ENCODE results near the gene SPECC1.

SPECC1 gene

DNA sequence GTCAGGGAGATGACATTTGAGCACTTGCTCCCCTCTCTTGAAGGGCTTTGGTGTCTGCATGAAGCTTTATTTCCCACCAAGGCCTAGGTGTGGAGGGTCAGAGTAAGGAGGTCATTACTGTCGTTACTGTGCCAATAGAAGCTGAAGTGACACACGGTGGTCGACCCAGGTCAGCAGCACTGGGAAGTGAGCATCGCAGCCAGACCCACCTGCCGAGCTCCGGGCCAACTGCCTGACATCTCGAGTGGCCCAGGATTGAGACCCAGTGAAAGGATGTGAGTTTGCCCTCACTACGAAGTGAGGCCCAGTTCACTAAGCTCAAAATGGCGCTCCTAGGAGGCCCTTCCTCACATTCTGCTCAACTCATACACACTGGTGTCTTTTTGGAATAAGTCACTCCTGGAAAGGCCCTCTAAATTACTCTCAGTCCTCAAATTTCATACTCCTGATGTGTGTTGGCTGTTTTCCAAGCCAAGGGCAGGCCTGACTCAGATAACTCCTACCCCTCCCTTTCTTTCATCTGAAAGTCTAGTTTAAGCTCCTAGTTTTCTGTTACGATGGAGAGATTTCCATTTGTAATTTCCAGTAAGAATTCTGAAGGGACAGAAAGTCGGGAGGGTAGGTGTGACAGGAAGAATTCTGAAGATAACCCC lies 257.8 kb downstream of the SPECC1 start:
- Histone ChIP-seq H3K27me3 (ENCODE audit: insufficient read depth, insufficient read length) (no peaks in the 10 kb centered on the region), H3K4me3 (ENCODE audit: insufficient read length, low read depth) (no peak overlapping the region), H3K4me1 (ENCODE audit: insufficient read depth, insufficient read length) (no peaks in the 10 kb centered on the region), H3K9me3 (ENCODE audit: insufficient read depth, low read length) (no peaks in the 10 kb centered on the region), H3K36me3 (ENCODE audit: insufficient read depth, insufficient read length, low read length) (peaks cover under 1% of the 10 kb centered on the region), H3K9ac (ENCODE audit: insufficient read length, low read depth) (no peak overlapping the region)
- TF ChIP-seq YY1 (IDR thresholded peaks at IDR 0.05; ENCODE audit: insufficient read depth, insufficient read length) (no peak), SUZ12 (IDR thresholded peaks at IDR 0.05; ENCODE audit: extremely low read depth, insufficient read depth, insufficient read length) (no peak), ZNF274 (IDR thresholded peaks at IDR 0.05; ENCODE audit: low read depth, low read length) (no peak)
- DNase-seq (ENCODE audit: low read depth, low spot score), result no peak

DNA sequence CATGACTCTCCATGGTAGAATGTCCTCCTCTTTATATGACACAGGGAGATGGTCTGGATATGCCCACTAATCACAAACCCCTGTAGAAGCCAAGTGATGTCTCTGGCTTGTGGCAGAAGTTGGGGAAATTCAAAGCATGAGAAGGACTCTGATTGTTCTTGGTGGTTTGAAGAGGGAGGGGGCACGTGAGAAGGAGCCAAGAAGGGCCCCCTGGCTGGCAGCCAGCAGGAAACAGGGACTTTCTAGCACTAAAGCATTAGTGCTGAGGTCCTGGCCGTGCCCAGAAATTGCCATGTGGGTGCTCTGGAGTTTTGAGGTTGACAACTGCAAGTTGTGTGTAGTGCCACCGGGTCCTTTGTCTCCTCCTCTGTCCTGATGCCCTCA lies 258.3 kb downstream of the SPECC1 start:
- TF ChIP-seq YY1 (IDR thresholded peaks at IDR 0.05; ENCODE audit: insufficient read depth, insufficient read length) (no peak), SUZ12 (IDR thresholded peaks at IDR 0.05; ENCODE audit: extremely low read depth, insufficient read depth, insufficient read length) (no peak), ZNF274 (IDR thresholded peaks at IDR 0.05; ENCODE audit: low read depth, low read length) (no peak)
- Histone ChIP-seq H3K9me3 (ENCODE audit: insufficient read depth, low read length) (no peaks in the 10 kb centered on the region), H3K36me3 (ENCODE audit: insufficient read depth, insufficient read length, low read length) (no peaks in the 10 kb centered on the region), H3K4me1 (ENCODE audit: insufficient read depth, insufficient read length) (no peaks in the 10 kb centered on the region), H3K9ac (ENCODE audit: insufficient read length, low read depth) (no peak overlapping the region), H3K27me3 (ENCODE audit: insufficient read depth, insufficient read length) (no peaks in the 10 kb centered on the region), H3K4me3 (ENCODE audit: insufficient read length, low read depth) (no peak overlapping the region)
- DNase-seq (ENCODE audit: low read depth, low spot score), result no peak

DNA sequence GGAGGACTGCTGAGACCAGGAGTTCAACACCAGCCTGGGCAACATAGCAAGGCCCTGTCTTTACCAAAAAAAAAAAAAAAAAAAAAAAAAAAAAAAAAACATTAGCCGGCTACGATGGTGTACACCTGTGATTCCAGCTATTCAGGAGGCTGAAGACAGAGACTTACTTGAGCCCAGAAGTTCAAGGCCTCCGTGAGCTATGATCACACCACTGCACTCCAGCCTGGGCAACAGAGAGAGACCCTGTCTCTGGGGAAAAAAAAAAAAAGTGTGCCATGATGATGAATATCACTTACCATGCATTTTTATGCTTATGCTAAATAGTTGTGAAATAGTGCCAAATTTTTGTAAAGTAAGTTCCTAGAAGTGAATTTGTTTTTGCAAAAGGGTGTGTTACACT lies 261.2 kb downstream of the SPECC1 start:
- H3K9ac ChIP-seq (ENCODE audit: insufficient read length, low read depth), result no peak overlapping the region
- H3K9me3 ChIP-seq (ENCODE audit: insufficient read depth, low read length), result no peaks in the 10 kb centered on the region
- no peaks in the 10 kb centered on the region for H3K27me3 ChIP-seq (ENCODE audit: insufficient read depth, insufficient read length)
- no peaks in the 10 kb centered on the region for H3K36me3 ChIP-seq (ENCODE audit: insufficient read depth, insufficient read length, low read length)
- no peak for DNase-seq (ENCODE audit: low read depth, low spot score)
- TF ChIP-seq YY1 (IDR thresholded peaks at IDR 0.05; ENCODE audit: insufficient read depth, insufficient read length) (no peak), ZNF274 (IDR thresholded peaks at IDR 0.05; ENCODE audit: low read depth, low read length) (no peak), SUZ12 (IDR thresholded peaks at IDR 0.05; ENCODE audit: extremely low read depth, insufficient read depth, insufficient read length) (no peak)
- no peak overlapping the region for H3K4me3 ChIP-seq (ENCODE audit: insufficient read length, low read depth)
- peaks cover 3% of the 10 kb centered on the region for H3K4me1 ChIP-seq (ENCODE audit: insufficient read depth, insufficient read length)

DNA sequence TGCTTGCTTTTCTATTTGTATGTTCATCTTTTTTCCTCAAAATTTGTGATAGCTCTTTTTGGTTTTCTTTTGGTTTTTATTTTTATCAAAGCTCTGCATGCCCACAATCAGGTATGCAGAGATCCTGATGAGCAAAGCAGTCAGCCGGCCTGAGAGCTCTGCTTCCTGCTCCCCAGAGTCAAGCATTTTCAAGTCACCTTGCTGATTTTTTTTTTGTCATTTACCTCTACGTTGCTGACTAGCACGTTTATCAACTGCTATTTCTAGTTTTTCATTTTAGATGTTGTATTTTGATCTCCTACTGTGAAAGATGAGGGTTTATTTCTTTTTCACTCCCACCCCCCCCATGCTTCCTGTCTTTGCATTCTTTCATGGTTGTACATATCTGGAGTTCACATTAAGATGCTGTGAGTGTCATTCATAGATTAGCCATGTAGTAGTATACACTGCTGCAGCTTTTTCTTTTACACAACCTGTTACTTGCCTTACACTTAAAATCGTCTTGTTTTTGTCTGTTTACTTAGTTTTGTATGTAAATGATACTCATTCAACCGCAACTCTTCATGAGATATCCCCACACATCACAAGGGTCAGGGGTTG lies 262.0 kb downstream of the SPECC1 start:
- no peak overlapping the region for H3K9ac ChIP-seq (ENCODE audit: insufficient read length, low read depth)
- H3K4me3 ChIP-seq (ENCODE audit: insufficient read length, low read depth), result no peak overlapping the region
- H3K36me3 ChIP-seq (ENCODE audit: insufficient read depth, insufficient read length, low read length), result no peaks in the 10 kb centered on the region

DNA sequence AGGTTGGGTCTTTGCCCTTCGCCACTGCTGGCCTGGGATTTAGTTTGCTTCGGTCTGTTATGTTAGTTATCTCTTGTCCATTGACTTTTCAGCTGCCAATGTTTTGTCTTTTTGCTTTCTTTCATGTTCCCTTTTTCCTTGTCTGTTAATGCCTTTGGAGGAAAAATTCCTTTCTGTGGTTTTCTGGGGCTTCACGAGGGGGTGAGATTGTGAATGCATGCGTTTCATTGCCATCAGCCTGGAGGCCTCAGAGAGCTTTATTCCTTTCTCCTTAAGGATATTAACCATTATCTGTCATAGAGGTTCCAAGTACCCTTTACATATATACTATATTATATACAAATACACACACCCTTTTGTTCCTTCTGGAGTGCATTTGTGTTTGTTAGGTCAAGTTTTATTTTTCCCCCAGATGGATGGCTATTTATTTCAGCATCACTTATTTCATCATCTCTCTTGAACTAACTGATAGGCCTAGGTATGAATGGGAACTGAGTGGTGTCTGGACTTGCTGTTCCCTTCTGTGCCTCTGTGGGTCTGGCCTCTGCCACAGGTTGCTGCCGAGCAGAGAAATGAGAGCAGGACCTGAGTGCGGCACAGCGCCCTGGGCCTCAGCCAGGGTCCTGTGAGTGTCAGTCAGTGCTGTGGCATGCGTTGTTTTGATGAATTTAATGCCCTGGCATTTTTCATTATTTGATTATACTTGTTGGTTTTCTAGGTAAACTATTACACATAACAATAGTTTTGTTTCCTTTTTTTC lies 264.8 kb downstream of the SPECC1 start:
- Histone ChIP-seq H3K27me3 (ENCODE audit: insufficient read depth, insufficient read length) (no peaks in the 10 kb centered on the region), H3K36me3 (ENCODE audit: insufficient read depth, insufficient read length, low read length) (peaks cover 5% of the 10 kb centered on the region), H3K9me3 (ENCODE audit: insufficient read depth, low read length) (no peaks in the 10 kb centered on the region), H3K4me3 (ENCODE audit: insufficient read length, low read depth) (no peak overlapping the region), H3K9ac (ENCODE audit: insufficient read length, low read depth) (no peak overlapping the region), H3K4me1 (ENCODE audit: insufficient read depth, insufficient read length) (peaks cover 3% of the 10 kb centered on the region)
- no peak for DNase-seq (ENCODE audit: low read depth, low spot score)
- TF ChIP-seq YY1 (IDR thresholded peaks at IDR 0.05; ENCODE audit: insufficient read depth, insufficient read length), result no peak
- no peak for TF ChIP-seq ZNF274 (IDR thresholded peaks at IDR 0.05; ENCODE audit: low read depth, low read length)
- TF ChIP-seq SUZ12 (IDR thresholded peaks at IDR 0.05; ENCODE audit: extremely low read depth, insufficient read depth, insufficient read length), result no peak

More for the DNA sequence above, 262.0 kb downstream of the SPECC1 start:
- H3K27me3 ChIP-seq (ENCODE audit: insufficient read depth, insufficient read length), result no peaks in the 10 kb centered on the region
- H3K4me1 ChIP-seq (ENCODE audit: insufficient read depth, insufficient read length), result peaks cover 3% of the 10 kb centered on the region
- no peaks in the 10 kb centered on the region for H3K9me3 ChIP-seq (ENCODE audit: insufficient read depth, low read length)
- no peak for TF ChIP-seq YY1 (IDR thresholded peaks at IDR 0.05; ENCODE audit: insufficient read depth, insufficient read length)
- no peak for TF ChIP-seq ZNF274 (IDR thresholded peaks at IDR 0.05; ENCODE audit: low read depth, low read length)
- no peak for TF ChIP-seq SUZ12 (IDR thresholded peaks at IDR 0.05; ENCODE audit: extremely low read depth, insufficient read depth, insufficient read length)
- no peak for DNase-seq (ENCODE audit: low read depth, low spot score)

DNA sequence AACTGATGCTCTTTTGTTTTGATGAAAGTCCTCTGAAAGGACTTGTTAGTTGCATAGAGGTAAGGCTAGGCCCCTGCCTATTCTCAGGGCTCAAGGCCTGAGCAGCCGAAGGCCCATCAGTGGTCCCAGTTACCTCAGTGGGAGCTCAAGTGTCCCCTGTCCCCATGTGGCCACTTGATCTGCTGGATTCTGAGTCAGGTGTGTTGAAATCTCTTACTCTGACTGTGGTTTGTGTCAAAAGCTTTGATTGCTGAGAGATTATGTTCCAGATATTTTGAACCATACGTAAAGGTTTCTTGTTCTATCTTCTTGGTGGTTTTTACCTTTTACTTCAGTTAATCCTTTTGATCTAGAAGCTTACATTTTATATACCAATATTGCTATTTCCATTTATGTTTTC lies 266.5 kb downstream of the SPECC1 start:
- TF ChIP-seq YY1 (IDR thresholded peaks at IDR 0.05; ENCODE audit: insufficient read depth, insufficient read length), result no peak
- no peak for TF ChIP-seq ZNF274 (IDR thresholded peaks at IDR 0.05; ENCODE audit: low read depth, low read length)
- no peak for TF ChIP-seq SUZ12 (IDR thresholded peaks at IDR 0.05; ENCODE audit: extremely low read depth, insufficient read depth, insufficient read length)
- Histone ChIP-seq H3K27me3 (ENCODE audit: insufficient read depth, insufficient read length) (no peaks in the 10 kb centered on the region), H3K4me1 (ENCODE audit: insufficient read depth, insufficient read length) (peaks cover 3% of the 10 kb centered on the region), H3K36me3 (ENCODE audit: insufficient read depth, insufficient read length, low read length) (peaks cover 10% of the 10 kb centered on the region), H3K9me3 (ENCODE audit: insufficient read depth, low read length) (no peaks in the 10 kb centered on the region), H3K9ac (ENCODE audit: insufficient read length, low read depth) (no peak overlapping the region), H3K4me3 (ENCODE audit: insufficient read length, low read depth) (no peak overlapping the region)
- DNase-seq (ENCODE audit: low read depth, low spot score), result no peak

DNA sequence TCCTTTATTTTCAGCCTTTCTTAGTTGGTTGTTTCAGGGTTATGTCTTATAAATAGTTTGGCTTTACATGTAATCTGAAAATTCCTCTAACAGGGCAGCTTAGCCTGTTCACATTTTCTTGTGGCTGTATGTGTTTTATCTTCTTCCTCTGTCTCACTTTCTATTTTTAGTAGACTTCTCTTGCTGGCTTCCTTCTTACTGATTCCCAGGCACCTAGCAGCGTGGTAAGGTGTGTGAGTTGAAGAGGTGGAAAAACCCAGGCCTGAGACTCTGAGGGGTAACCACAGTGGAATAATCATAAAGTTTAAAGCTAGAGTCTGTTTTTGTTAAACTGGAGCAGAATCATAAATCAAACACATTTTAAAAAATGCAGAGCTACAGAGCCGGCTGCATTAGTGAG lies 267.3 kb downstream of the SPECC1 start:
- Histone ChIP-seq H3K27me3 (ENCODE audit: insufficient read depth, insufficient read length) (no peaks in the 10 kb centered on the region), H3K9me3 (ENCODE audit: insufficient read depth, low read length) (no peaks in the 10 kb centered on the region), H3K4me3 (ENCODE audit: insufficient read length, low read depth) (no peak overlapping the region), H3K36me3 (ENCODE audit: insufficient read depth, insufficient read length, low read length) (peaks cover 16% of the 10 kb centered on the region), H3K4me1 (ENCODE audit: insufficient read depth, insufficient read length) (peaks cover 3% of the 10 kb centered on the region), H3K9ac (ENCODE audit: insufficient read length, low read depth) (no peak overlapping the region)
- TF ChIP-seq ZNF274 (IDR thresholded peaks at IDR 0.05; ENCODE audit: low read depth, low read length), result no peak
- TF ChIP-seq YY1 (IDR thresholded peaks at IDR 0.05; ENCODE audit: insufficient read depth, insufficient read length), result no peak
- TF ChIP-seq SUZ12 (IDR thresholded peaks at IDR 0.05; ENCODE audit: extremely low read depth, insufficient read depth, insufficient read length), result no peak
- DNase-seq (ENCODE audit: low read depth, low spot score), result no peak

All from NT2/D1 (cell line).